ENCODE measurements around the gene NIT1.

- TF ChIP-seq CTCF (IDR thresholded peaks at IDR 0.05) (no peak), POLR2A (IDR thresholded peaks at IDR 0.05) (no peak)
Observed at GRCh38 chr1:161092621-161093028, 25.3 kb upstream of the NIT1 start.
